AG04450 (cell line): ENCODE data around the gene RFX2. TPM values are rescaled to one million over a fixed set of nuclear protein-coding genes. Genes with fewer than 3 reads are reported as not detected.

Experiments
- CTCF ChIA-PET: fragments of 300-600, 350-600 bp; formaldehyde crosslinking; extraction: SDS; loops from one replicate; lab custom pipeline; 2022; ENCODE audit warnings: antibody characterized with exemption, inconsistent platforms; lab: Charles Lee
- POLR2A ChIA-PET: fragments of 350-600 bp; formaldehyde crosslinking; extraction: SDS; loops from one replicate; lab custom pipeline; 2021; ENCODE audit warnings: antibody characterized with exemption, inconsistent platforms; lab: Yijun Ruan, JAX
- DNase-seq: peaks from one replicate; pipeline ENCODE4 v3.0.0-alpha.2; 2011; ENCODE audit warnings: low read depth, low spot score
- H3K27ac ChIP-seq: one replicate; pipeline ENCODE4 v1.5.1; 2012; ENCODE audit warnings: low read depth, low read length, control low read depth
- H3K27me3 ChIP-seq: one replicate; pipeline ENCODE4 v1.6.0; 2012; ENCODE audit warnings: low read length; ENCODE audit not compliant: control insufficient read depth, insufficient read depth
- H3K4me3 ChIP-seq: 2 replicates; pipeline ENCODE4 v1.5.1; 2011; ENCODE audit warnings: mild to moderate bottlenecking, low read depth, low read length, control low read depth
- H3K9me3 ChIP-seq: 2 replicates; pipeline ENCODE4 v1.5.1; 2012; ENCODE audit warnings: low read length; ENCODE audit not compliant: control insufficient read depth, insufficient read depth
- polyA plus RNA-seq: library from polyadenylated mRNA; depleted of rRNA; stranded (reverse); fragments of >200 nt; gene quantifications from 2 replicates; pipeline ENCODE4 v1.2.3, GENCODE V29; 2011
- TF ChIP-seq, protein P1 (sequence below): IDR thresholded peaks from 2 replicates; pipeline ENCODE4 v1.5.1; 2011; ENCODE audit warnings: low read depth, low read length, control low read depth, inconsistent platforms

RFX2 gene
- polyA plus RNA-seq, 1 experiment, result 2.9 TPM

DNA sequence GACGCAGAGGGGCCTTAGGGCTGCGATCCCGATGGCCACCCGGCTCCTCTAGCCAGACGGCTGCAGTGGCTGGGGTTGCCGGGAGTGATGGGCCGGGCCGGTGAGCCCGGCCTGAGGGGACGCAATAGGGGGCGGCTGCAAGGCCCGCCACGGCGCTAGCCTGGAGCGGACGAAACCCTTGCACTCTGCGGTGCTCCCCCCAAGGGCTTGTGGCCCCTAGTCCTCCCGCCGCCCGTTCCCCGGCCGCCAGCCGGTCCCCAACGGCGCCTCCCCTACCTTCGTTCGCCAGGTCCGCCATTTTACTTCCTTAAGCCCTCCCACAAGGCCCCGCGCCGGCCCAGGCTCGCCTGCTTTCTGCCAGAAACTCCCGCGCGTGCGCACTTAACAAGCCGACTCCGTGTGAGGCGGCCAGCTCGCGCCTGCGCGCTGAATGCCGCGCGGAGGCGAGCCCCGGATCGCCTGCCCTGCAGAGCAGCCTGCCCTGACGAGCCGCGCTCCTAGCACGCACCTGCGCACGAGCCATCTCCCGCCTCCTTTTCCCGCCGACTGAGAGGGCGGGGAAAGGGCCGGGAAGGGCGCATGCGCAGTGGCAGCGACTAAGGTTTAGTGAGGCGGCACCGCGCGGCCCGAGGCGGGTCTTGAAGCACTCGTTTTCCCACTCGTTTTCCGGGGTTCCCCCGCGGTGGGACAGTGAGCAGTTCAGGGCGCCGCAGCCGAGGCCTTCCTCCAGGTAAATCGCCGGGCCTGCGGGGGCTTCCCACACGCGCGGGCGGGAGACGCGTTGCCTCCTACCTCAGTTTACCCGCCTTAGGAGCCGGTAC, 132.3 kb downstream of the RFX2 start, which contains the start of gene RANBP3:
TSS of gene RANBP3 (minus strand) at position 356 of the 821 bp plus-strand sequence. CDS start at position 298, 58 bp downstream.
- peak within 1 kb of the TSS; percentile 80 for H3K27ac ChIP-seq
- DNase-seq, result peak; percentile 98
- no peaks in the 10 kb centered on the region; the same call in 1 of the 2 replicates for H3K9me3 ChIP-seq
- ChIA-PET CTCF (interaction anchor here (0.6 to 3.2 kb wide), 6 partner anchors 10 to 264 kb away, joined by 4 to 31 read pairs (median 12); no protein-coding TSS in a partner anchor), POLR2A (interaction anchor here (0.6 to 1.5 kb wide), 7 partner anchors 10 to 745 kb away, joined by 3 to 9 read pairs (median 4); partner anchors contain the start of gene VMAC)
- no peaks in the 10 kb centered on the region for H3K27me3 ChIP-seq
- TF ChIP-seq, protein P1, sequence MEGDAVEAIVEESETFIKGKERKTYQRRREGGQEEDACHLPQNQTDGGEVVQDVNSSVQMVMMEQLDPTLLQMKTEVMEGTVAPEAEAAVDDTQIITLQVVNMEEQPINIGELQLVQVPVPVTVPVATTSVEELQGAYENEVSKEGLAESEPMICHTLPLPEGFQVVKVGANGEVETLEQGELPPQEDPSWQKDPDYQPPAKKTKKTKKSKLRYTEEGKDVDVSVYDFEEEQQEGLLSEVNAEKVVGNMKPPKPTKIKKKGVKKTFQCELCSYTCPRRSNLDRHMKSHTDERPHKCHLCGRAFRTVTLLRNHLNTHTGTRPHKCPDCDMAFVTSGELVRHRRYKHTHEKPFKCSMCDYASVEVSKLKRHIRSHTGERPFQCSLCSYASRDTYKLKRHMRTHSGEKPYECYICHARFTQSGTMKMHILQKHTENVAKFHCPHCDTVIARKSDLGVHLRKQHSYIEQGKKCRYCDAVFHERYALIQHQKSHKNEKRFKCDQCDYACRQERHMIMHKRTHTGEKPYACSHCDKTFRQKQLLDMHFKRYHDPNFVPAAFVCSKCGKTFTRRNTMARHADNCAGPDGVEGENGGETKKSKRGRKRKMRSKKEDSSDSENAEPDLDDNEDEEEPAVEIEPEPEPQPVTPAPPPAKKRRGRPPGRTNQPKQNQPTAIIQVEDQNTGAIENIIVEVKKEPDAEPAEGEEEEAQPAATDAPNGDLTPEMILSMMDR, result no peak
- H3K4me3 ChIP-seq, result peak within 1 kb of the TSS; percentile 91

DNA sequence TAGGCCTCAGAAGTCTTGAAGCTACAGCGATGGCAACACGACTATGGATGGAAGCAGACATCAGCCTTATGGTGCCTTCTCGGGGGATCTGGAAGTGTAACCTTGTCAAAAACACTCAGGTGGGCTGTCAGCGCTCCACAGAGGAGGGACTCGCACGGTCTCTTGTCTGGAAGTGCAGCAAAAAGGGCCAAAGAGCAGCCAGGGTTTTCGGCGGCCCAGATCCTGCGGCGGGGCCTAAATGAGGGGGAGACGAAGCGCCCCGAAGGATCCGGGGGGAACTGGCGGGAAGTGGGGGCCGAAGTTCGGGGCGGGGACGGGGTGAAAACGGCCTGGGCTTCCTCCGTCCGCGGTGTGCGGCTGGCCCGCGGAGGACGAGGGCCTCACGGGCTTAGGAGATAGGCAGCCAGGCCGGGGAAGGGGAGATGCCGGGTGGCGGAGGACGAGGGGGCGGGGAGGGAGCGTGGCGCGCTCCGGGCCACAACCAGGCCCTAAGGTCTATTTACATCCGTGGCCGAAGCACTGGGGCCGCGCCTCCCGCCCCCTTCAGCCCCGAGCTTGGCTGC, 133.0 kb downstream of the RFX2 start:
- ChIA-PET POLR2A (interaction anchor here (0.6 to 1.5 kb wide), 5 partner anchors 9 to 746 kb away, joined by 3 to 9 read pairs (median 4); partner anchors contain the start of gene VMAC), CTCF (interaction anchor here (3.0 kb wide), 1 partner anchor 10 kb away, joined by 22 read pairs; no protein-coding TSS in a partner anchor)
- H3K27ac ChIP-seq, result no peak overlapping the region
- no peaks in the 10 kb centered on the region for H3K27me3 ChIP-seq
- H3K4me3 ChIP-seq, result peak overlapping the region; percentile 91
- no peak for DNase-seq
- TF ChIP-seq, protein P1, result no peak
- no peaks in the 10 kb centered on the region; the same call in 1 of the 2 replicates for H3K9me3 ChIP-seq

DNA sequence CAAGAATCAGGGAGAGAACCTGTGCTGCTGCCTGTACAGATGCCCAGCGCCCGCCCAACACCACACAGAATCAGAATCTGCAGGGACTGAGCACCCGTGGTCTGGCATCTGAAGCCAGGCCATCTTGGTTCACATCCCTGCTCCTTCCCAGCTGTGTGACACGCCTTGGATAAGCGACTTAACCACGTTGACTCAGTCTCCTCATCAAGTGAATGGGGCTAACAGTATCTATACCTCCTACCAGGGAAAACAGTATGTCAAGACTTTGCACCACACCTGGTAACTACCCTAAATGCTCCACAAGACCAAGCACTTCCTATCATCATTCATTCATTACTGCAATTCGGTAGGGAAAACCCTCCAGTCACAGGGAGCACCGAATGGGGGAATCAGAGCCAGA, 133.5 kb downstream of the RFX2 start:
- DNase-seq, result no peak
- CTCF ChIA-PET, result interaction anchor here (1.1 to 3.0 kb wide), 2 partner anchors 9 to 10 kb away, joined by 3 to 22 read pairs; no protein-coding TSS in a partner anchor
- no peaks in the 10 kb centered on the region for H3K27me3 ChIP-seq
- peak overlapping the region; percentile 91 for H3K4me3 ChIP-seq
- POLR2A ChIA-PET, result interaction anchor here (0.7 to 1.5 kb wide), 2 partner anchors 9 to 72 kb away, joined by 3 to 4 read pairs; partner anchors contain the start of gene VMAC
- H3K27ac ChIP-seq, result no peak overlapping the region
- no peaks in the 10 kb centered on the region; the same call in 1 of the 2 replicates for H3K9me3 ChIP-seq
- TF ChIP-seq, protein P1, result no peak

DNA sequence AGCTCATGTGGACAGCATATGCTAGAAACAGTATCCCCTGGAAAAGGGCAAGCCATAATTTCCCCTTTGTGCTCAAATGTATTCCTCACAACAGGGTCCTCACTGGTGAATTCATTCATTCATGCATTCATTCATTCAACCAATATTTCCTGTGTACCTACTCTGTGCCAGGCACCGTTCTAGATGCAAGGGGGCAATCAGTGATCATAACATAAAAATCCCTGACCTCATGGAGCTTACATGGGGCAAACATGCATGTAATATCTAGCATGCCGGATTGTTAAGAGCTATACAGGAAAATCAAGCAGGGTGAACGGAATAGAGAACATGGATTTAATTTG, 134.9 kb downstream of the RFX2 start:
- ChIA-PET CTCF (interaction anchor here (1.1 to 3.0 kb wide), 3 partner anchors 8 to 171 kb away, joined by 3 to 22 read pairs (median 6); no protein-coding TSS in a partner anchor), POLR2A (no interaction called here)
- no peak for DNase-seq
- H3K9me3 ChIP-seq, result no peaks in the 10 kb centered on the region; the same call in 1 of the 2 replicates
- H3K27ac ChIP-seq, result no peak overlapping the region
- TF ChIP-seq, protein P1, result no peak
- no peak overlapping the region for H3K4me3 ChIP-seq
- H3K27me3 ChIP-seq, result no peaks in the 10 kb centered on the region
